Frontal cortex (tissue), 4 donors: Measurements from ENCODE around the gene C1orf159. TPM values are rescaled to one million over a fixed set of nuclear protein-coding genes. Genes with fewer than 3 reads are reported as not detected.
"Not testable (repeated sequence)": the region's sequence is repeated elsewhere in the genome, so short reads cannot be mapped to it uniquely, and the experiment has no call there.

ENCODE experiments used
- DNase-seq, 2 donors: peaks; one replicate each; pipeline ENCODE4 v3.0.0; 2012; ENCODE audit warnings: low spot score in 2 of 2
- FAIRE-seq: peaks from 2 replicates; lab custom pipeline; 2012; peaks lifted over from hg19 to GRCh38; lab: Jason Lieb, UNC
- total RNA-seq: library from RNA; depleted of rRNA; stranded (reverse); fragments of >200 nt; gene quantifications from one replicate; pipeline ENCODE4 v1.2.3, GENCODE V29; 2014
- donor health status: control.
- donor health status: control.
- donor health status: control.

Gene C1orf159
- total RNA-seq, 1 donor from 2014 or later, result 6.1 TPM

DNA sequence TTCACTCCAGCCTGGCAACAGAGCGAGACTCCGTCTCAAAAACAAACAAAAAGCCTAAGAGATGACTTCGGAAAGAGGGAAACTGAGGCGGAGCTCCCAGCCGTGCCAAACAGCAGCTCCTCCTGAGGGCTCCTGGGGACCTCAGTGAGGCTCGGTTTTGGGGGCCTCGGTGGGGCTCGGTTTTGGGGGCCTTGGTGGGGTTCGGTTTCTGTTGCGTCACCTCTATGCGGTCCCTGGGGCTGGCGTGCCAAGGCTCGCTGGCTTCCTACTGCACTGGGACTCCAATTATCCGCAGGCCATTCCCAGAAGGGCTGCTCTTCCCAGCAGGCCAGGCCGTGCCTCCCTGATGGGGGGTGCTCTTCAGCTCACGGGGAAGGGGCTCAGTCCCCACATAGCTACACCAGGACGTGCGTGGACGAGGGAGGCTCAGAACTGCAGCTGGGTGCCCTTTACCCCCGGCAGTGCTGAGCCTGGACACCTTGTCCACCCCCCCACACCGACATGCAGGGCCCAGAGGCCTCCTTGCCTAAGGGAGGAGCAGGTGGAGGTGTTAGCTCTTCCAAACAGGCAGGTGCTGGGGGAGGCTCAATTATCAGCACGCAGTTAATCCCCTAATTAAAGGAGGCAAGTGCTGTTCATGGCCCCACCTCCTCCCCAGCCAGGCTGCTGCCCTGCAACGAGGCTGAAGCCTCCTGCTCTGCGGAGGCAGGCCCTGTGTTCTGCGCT, 5.1 kb upstream of the C1orf159 start:
- FAIRE-seq, result no peak
- no peak for DNase-seq

DNA sequence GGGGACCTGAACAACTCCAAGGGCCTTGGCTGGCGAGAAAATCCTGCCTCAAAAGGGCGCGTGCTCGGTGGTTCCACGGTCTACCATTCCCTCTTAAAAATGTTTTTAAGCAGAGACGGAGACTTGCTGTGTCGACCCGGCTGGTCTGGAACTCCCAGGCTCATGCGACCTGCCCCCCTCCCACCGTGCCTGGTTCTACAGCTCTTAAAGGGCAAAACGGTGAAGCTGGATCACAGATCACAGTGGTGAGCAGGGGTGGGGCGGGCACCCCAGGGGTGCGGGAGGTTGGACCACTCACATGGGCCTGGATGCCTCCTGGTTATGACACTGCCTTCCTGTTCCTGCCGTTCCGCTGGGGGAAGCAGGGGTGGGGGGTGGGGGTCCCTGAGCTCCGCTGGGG, 4.2 kb upstream of the C1orf159 start:
- FAIRE-seq, result no peak

DNA sequence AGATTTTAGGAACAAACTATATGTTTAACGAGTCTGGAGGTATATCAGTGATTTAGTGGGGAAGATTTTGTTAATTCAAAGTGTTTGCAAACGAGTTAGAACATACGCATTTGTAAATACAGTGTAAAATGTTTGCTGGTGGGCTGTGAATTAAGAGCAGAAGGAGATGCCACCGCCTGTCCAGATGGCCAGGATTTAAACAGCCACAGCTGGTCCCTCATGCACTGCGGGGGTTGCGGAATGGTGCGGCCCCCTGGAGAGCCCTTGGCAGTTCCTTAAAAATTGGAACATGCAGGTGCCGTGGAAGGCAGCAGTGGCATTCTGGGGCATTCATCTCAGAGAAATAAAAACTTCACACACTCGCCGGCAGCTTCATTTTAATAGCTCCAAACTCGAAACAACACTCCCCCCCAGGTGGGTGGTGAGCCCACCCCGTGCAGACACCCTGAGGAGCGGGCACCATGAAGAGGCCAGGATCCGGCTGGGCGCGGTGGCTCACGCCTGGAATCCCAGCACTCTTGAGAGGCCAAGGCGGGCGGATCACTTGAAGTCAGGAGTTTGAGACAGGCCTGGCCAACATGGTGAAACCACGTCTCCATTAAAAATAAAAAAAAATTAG, 3.5 kb upstream of the C1orf159 start:
- FAIRE-seq (no peak), DNase-seq (no peak)

More for the DNA sequence above, 4.2 kb upstream of the C1orf159 start:
- no peak for DNase-seq

DNA sequence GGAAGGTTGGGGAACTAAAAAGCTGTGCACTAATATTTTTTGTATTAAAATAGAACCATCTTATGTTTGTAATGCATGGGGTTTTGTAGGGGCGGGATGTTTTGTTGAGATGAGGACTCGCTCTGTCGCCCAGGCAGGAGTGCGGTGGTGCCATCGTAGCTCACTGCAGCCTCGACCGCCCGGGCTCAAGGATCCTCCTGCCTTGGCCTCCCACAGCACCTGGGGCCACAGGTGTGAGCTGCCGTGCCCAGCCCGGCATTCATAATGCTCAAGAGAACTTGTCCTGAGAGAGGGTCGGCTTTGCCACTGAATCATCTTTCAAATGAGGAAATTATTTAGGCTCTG, 3.0 kb upstream of the C1orf159 start:
- no peak for DNase-seq
- no peak for FAIRE-seq

DNA sequence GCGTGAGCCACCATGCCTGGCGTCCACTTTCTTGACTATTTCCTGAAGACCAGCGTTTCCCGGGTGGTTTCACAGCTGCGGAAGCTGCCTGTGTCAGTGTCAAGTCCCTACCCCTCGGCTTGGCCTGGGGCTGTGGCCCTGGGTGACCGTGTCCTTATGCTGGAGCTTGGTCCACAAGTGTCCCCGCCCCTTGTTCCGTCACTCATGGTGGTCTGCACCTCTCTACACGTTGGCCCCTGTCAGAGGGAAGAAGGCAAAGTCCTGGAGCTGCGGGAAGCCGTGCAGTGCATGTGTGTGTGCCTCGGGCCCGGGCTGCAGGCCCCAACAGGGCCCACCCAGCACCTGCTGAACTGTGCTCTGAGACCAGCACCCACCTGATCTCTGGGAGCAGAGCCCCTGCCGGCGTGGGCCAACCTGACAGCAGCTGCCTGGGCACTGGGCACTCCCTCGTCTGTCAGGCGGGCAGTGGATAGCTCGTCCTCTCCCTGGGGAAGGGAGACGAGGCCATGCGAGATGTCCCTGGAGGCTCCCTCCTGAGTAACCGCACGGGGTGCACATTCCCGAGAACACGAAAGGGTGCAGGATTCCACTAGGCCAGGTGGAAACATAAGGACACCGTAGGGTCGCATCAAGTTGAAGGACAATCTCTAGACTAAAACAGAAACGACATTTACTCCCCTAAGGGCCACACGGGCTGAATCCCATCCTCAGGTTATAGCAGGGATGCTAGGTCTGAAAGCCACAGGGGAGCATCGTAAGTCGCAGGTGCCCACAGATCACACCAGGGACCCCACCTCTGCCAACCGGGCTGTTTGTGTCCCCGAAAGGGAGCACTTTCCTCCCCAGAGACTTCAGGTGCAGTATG, 2.4 kb upstream of the C1orf159 start:
- DNase-seq, result no peak
- no peak for FAIRE-seq

DNA sequence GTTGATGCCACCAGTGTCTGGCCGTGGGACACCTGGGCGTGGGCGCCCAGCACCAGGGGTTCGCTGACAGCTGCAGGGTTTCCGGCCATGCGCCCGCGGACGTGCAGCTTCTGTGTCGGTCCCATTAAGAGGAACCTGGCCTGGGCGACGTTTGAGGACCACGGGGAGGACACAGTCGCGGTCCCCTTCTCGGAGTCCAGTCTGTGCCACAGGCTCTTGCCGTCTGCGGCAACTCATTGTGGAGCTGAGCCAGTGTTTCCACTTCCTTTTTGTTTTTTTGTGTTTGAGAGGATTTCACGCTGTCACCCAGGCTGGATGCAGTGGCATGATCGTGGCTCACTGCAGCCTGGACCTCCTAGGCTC, 1.6 kb upstream of the C1orf159 start:
- no peak for FAIRE-seq
- no peak for DNase-seq

DNA sequence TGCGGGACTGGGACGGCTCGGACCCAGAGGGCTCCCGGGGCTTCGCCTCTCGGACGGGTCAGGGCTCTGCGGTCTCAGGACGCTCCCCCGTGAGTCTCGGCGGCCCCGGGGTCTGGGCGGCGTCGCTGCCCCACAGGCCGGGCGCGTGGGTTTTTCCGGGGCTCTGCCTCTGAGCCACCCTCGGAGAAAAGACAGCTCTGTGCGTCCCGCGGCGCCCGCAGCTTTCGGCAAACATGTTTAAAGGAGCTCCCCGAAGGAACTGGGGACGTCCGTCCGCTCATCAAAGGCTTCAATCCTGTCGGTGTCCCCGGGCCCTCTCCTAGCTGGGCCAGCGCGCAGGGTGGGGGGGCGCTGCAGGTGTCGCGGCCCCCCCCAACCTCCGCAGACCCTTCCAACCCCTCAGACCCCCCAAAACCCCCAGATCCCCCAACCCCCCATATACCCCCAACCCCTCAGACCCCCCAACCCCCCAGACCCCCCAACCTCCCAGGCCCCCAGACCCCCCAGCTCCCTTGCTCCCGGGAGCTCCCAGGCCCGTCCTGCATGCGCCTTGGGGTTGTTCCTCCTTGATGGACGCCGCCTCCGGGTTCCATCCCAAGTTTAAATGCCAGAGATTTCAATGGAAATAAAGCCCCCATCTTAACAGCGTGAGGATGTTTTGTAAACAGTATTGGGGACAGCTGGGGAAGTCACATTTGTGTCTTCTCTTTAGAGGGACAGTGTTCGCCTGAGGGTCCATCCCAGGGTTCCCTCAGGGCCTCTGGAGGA, 996 bp upstream of the C1orf159 start:
- no peak for DNase-seq
- no peak for FAIRE-seq

DNA sequence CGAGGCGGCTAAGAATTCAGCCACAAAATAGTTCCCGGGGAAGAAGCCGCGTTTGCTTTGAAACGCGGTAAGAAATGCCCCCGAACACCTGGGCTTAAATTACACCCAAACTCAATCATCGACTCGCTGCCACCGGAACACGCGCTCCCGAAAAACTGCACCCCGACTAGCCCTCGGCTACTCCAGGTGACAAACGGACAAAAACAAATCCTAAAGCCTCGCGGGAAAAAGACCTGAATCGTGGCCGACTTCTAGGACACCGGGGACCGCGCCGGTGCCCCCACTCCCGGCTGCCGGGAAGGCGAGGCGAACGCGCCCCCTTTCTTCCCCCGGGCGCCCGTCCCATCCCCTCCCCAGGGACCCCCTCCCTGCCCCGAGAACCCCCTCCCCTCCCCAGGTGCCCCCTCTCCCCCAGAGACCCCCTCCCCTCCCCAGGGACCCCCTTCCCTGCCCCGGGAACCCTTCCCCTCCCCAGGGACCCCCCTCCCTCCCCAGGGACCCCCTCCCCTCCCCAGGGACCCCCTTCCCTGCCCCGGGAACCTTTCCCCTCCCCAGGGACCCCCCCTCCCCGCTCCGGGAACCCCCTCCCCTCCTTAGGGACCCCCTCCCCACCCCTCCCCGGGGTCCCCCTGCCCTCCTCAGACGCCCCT, 628 bp downstream of the C1orf159 start:
- no peak for FAIRE-seq
- no peak for DNase-seq

DNA sequence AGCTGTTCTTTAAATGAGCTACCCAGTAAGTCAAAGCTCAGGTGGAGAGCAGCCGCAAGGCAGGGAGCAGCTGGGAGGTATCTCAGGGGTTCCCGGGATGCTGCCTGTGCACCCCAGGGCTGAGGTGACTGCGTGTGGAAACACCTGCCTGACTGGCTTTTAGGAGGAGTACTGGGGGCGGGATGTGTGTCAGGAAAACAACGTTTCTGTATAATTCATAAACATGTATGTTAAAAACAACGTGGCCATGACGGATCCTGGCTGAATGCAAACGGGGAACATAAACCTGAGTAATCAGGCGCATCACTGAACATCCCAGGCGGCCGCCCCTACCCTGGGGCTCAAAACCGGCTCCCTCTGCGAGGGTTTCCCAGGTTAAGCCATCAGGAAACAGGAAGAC, 1.5 kb downstream of the C1orf159 start:
- no peak for DNase-seq
- no peak for FAIRE-seq

DNA sequence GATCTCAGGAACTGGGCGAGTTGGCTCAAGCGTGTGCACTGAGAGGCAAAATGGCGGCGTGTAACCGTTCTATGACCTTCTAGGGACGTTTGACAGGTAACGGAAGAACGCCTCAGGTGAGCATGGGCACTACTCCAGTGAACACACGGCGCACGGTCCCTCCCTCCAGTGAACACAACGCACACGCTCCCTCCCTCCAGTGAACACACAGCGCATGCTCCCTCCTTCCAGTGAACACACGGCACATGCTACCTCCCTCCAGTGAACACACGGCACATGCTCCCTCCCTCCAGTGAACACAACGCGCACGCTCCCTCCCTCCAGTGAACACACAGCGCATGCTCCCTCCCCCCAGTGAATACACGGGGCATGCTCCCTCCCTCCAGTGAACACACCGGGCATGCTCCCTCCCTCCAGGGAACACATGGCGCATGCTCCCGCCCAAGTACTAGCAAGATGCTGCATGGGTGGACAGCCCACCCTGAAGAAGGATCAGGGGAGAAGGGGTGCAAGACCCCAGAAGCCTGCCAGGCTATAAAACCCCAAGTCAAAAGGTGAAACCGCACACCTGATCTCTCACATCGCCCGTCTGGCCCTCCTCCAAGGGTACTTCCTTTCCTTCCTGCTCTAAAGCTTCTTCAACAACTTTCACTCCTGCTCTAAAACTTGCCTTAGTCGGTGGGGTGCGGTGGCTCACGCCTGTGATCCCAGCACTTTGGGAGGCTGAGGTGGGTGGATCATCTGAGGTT, 3.5 kb downstream of the C1orf159 start:
- DNase-seq (no peak), FAIRE-seq (no peak)

DNA sequence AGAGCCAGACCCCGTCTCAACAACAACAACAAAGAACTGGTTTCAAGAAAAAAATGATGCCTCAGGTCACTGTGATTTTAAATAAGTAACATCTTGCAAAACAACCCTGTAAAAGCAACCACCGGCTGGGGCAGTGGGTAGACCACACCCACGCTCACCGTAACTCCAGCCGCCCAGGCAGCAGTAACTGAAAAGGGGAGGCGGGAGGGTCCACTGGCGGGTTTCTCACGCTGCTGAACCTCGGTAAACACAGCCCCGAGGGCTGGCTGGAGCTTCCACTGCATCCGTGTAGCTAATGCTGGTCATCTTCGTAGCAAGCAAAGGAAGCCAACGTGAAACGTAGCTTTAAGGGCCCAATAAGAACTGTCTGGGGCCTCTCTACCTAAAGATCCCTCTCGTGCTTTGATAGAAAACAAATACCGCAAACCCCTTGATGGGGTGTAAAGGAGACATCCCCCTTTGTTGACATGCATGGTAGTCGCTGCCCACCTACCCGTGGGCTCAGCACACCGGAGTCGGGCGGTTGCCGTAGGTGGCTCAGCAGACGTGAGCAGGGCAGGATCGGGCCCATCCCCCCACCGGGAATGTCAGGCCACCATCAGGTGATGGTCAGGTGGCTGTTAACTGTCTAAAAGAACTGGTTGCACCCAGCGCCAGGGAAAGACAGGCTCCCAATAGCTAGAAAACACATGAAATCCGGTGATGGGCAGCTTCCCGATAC, 4.2 kb downstream of the C1orf159 start:
- DNase-seq (no peak), FAIRE-seq (no peak)

DNA sequence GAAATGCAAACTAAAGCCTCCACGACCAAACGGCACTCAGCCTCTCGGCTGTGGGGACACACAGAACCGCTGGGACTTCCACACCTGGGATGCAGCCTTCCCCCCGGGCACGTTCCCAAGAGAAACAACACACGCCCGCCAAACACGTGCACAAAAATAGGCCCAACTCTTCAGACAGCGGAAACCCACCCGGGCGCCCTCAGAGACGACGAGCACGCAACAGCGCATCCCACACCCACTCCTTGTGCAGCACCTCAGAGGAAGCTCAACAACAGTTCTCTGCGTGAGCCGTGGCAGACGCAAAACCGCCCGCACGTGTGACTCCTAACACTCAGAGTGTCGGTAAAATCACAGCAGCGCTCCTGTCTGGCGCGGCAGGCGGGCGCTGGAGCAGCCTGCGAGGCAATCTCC, 5.3 kb downstream of the C1orf159 start:
- no peak for FAIRE-seq
- no peak for DNase-seq

DNA sequence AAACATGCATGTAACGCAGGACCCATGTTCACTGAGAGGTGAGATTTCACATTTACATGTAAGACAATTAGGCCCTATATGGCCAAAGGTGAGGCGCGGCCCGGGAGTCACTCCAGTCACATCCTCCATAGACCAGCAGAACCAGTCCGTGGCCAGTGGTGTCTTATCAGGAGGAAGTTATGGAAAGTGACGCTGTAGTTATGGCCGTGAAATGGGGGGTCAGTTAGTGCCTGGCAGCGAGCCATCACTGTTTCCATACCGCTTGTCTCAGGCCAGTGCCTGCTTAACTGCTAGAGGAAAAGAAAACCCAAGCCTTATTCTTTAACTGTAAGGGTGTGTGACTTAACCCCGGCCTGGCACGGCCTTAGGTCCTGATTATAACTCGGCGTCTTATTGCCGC, 6.1 kb downstream of the C1orf159 start:
- FAIRE-seq (no peak), DNase-seq (no peak)

DNA sequence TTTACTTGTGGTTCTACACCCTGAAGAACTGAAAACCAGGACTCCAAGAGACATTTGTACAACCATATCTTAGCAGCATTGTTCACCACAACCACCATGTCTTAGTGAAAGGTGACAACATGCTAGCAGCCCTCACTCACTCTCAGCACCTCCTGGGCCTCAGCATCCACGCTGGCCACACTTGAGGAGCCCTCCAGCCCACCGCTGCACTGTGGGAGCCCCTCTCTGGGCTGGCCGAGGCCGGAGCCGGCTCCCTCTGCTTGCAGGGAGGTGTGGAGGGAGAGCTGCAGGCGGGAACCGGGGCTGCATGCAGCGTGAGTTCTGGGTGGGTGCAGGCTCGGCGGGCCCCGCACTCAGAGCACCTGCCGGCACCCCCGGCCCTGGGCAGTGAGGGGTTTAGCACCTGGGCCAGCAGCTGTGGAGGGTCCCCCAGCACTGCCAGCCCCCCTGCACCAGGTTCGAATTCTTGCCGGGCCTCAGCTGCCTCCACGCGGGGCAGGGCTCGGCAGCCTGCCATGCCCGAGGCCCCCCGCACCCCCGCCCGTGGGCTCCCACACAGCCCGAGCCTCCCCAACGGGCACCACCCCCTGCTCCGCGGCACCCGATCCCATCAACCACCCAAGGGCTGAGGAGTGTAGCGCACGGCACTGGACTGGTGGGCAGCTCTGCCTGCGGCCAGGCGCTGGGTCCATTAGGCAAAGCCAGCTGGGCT, 9.2 kb downstream of the C1orf159 start:
- DNase-seq, result no peak
- no peak for FAIRE-seq

DNA sequence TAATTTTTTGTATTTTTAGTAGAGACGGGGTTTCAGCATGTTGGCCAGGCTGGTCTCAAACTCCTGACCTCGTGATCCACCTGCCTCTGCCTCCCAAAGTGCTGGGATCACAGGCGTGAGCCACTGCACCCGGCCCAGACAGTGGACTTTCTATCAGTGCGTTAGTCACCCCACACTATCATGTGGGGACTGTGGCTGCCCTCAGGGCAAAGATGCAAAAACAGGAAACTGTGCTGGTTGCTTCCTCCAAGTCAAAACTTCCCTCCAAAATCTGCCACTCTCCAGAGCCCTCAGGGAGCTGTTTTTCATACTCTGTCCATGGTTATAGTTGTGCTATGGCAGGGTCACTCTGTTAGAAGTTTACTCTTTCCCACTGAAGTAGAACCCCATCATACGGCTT, 11.7 kb downstream of the C1orf159 start:
- not testable (repeated sequence) for DNase-seq, FAIRE-seq

DNA sequence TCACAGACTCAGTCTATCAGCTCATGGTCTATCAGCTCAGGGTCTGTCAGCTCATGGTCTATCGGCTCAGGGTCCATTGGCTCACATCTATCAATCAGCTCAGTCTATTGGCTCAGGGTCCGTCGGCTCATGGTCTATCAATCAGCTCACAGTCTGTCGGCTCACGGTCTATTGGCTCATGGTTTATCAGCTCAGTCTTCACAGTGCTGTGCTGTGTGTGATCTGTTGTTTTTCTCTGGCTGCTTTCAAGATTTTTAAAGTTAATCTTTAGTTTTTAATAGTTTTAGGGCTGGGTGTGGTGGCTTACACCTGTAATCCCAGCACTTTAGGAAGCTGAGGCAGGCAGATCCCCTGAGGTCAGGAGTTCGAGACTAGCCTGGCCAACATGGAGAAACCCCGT, 14.4 kb downstream of the C1orf159 start:
- FAIRE-seq, result no peak
- DNase-seq, result no peak

DNA sequence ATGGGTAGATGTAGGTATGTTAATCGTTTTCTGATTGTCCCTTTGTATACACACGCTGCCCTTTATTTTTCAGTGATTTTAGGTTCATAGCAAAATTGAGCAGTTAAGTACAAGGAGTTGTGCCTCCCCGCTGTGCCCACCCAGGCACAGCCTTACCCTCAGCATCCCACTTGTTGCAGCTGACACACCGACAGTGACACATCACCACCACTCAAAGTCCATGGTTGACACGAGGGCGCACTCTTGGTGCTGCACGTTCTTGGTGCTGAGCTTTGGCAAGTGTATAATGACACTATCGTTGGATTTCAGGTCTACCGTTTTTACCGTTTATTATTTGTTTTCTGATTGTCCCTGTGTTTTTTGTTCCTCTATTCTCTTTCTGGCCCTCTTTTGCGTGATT, 15.6 kb downstream of the C1orf159 start:
- no peak for DNase-seq
- FAIRE-seq, result no peak
